HFF-Myc (cell line): ENCODE data around the gene CACNA2D4.

Source experiments
- DNase-seq: peaks from one replicate; pipeline ENCODE4 v3.0.0-alpha.2; 2011; ENCODE audit warnings: low read depth; ENCODE audit errors: extremely low read depth
- H3K4me3 ChIP-seq: replicated peaks from 2 replicates; pipeline ENCODE4 v1.5.1; 2011; ENCODE audit warnings: low read depth, mild to moderate bottlenecking, control low read depth, low read length
- CTCF ChIP-seq: IDR thresholded peaks from 2 replicates; pipeline ENCODE4 v1.5.1; 2012; ENCODE audit warnings: mild to moderate bottlenecking, low read depth, low read length, control low read depth; ENCODE audit errors: missing control alignments

The CACNA2D4 gene

GRCh38 chr12:1870086-1870485 is 48.4 kb downstream of the CACNA2D4 start:
- no peak for DNase-seq
- no peak overlapping the region for H3K4me3 ChIP-seq
- TF ChIP-seq CTCF: no peak

DNA sequence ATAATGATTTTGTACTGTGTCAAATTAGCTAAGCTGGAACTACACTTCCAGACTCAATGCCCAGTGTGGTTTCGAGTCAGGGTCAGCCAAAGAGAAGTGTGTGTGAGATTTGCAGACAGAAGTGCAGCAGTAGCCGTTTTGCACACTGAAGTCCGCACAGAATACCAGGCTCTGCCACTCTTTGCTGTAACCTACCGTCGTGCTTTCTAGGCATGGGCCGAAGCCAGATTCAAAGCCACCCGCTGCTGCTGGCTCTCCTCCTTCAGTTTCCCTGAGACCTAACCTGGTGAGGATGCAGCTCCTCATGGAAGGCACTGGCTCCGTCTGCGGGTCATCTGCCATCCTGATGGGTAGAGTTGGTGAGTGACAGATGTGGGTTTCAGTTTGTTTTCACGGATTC is 49.3 kb downstream of the CACNA2D4 start:
- no peak for DNase-seq
- H3K4me3 ChIP-seq: no peak overlapping the region
- TF ChIP-seq CTCF: no peak

DNA sequence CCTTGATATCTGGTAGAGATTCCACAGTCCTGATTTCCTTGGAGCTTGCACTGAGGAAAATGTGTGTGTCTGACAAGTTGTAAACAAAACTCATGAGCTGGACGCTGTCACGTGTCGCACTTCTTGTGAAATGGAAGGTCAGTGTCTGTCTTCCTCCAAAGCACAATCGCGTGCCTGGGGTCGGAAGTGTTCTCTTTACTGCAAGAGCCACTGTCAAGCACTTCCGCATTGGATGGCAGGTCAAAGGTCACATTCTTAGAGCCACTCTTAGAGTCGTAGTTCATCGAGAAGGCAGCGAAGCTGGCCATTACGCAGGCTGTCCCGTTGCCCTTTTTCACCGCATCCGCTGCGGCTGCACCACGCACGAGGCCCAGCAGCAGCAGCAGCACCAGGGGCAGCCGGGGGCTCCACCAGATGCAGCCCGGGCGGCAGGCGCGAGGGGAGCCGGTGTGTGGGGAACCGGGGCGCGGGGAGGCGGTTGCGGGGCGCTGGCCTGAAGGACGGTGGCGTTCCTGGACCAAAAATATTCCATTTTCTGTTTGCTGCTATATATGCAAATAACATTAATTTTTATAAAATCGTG is 53.1 kb downstream of the CACNA2D4 start:
- DNase-seq: no peak
- TF ChIP-seq CTCF: no peak
- H3K4me3 ChIP-seq: no peak overlapping the region

- DNase-seq: no peak
- no peak overlapping the region for H3K4me3 ChIP-seq
- no peak for TF ChIP-seq CTCF
Observed at GRCh38 chr12:1864867-1865266, 53.6 kb downstream of the CACNA2D4 start.

DNA sequence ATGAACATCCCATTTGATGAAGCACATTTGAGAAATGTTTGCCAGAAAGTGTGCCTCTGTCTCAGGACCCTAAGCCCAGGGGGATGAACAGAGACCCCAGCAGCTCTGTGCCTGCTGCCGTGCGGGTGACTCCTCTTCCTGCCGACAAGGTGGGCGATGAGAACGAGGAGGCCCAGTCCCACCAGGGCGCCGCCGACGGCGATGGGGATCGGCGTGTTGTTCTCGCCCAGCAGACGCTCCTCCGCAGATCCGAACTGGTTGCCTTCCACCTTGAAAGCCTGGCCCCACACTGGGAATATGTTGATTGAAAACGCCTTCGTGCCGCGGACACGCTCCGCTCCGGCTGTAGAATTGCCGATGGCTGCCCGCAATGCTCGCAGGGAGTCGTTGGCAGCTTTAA is 54.0 kb downstream of the CACNA2D4 start:
- no peak for DNase-seq
- no peak overlapping the region for H3K4me3 ChIP-seq
- no peak for TF ChIP-seq CTCF

DNA sequence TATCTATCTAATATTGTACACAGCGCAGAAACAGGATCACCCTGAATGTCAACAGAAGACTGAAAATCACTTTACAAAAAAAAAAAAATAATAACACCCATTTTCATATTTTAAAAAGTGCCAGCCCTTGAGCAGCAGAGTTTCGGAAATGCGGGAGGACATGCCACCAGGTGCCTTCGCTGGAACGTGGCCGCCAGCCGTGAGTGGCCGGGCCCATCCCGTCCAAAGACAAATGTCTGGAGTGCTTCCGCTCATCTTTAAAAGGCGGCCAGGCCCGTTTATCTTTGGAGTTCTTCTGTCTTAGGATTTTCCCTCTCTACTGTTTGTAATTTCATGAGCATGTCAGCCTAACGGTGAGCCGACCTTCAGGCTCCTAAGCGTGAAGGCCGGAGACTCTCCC is 54.6 kb downstream of the CACNA2D4 start:
- TF ChIP-seq CTCF: no peak
- no peak overlapping the region for H3K4me3 ChIP-seq
- no peak for DNase-seq

GRCh38 chr12:1862973-1863372 is 55.5 kb downstream of the CACNA2D4 start:
- no peak for DNase-seq
- no peak for TF ChIP-seq CTCF

More at GRCh38 chr12:1862973-1863372, 55.5 kb downstream of the CACNA2D4 start:
- H3K4me3 ChIP-seq: no peak overlapping the region
